BLaER1 treated with 17β-estradiol and CSF1 and Interleukin-3, amounts not matched to agents 10 nM and 100 nM (cell line): ENCODE measurements around the gene HID1.
A peak's percentile ranks its signal among the peaks of the same experiment; 100 is the strongest.
"Not testable (repeated sequence)": the region's sequence is repeated elsewhere in the genome, so short reads cannot be mapped to it uniquely, and the experiment has no call there.

Experiments used
- H3K27ac ChIP-seq, 11 experiments: shearing (Covaris generic); formaldehyde crosslinking; 2 replicates each; pipeline ENCODE4 v1.8.1; 2022
- H3K27me3 ChIP-seq, 11 experiments: shearing (Covaris generic); formaldehyde crosslinking; 2 replicates each; pipeline ENCODE4 v1.8.1; 2022
- H3K36me3 ChIP-seq, 11 experiments: shearing (Covaris generic); formaldehyde crosslinking; 2 replicates each; pipeline ENCODE4 v1.8.1; 2022
- H3K4me1 ChIP-seq, 10 experiments: shearing (Covaris generic); formaldehyde crosslinking; 2 replicates each; pipeline ENCODE4 v1.8.1; 2022
- H3K4me2 ChIP-seq, 11 experiments: shearing (Covaris generic); formaldehyde crosslinking; 2 replicates each; pipeline ENCODE4 v1.8.1; 2022
- H3K4me3 ChIP-seq, 10 experiments: shearing (Covaris generic); formaldehyde crosslinking; 2 replicates each; pipeline ENCODE4 v1.8.1; 2022
- H3K9ac ChIP-seq, 11 experiments: shearing (Covaris generic); formaldehyde crosslinking; 2 replicates each; pipeline ENCODE4 v1.8.1; 2022
- H3K9me3 ChIP-seq, 11 experiments: shearing (Covaris generic); formaldehyde crosslinking; replicated peaks in 1 of 11; 2 replicates each; pipeline ENCODE4 v1.8.1; 2022
- H4K20me1 ChIP-seq, 11 experiments: shearing (Covaris generic); formaldehyde crosslinking; 2 replicates each; pipeline ENCODE4 v1.8.1; 2022
- Cebpa-rat ChIP-seq, 11 experiments: shearing (Covaris generic); IDR thresholded peaks; 2 replicates each; pipeline ENCODE4 v1.8.1; 2022

The HID1 gene

DNA sequence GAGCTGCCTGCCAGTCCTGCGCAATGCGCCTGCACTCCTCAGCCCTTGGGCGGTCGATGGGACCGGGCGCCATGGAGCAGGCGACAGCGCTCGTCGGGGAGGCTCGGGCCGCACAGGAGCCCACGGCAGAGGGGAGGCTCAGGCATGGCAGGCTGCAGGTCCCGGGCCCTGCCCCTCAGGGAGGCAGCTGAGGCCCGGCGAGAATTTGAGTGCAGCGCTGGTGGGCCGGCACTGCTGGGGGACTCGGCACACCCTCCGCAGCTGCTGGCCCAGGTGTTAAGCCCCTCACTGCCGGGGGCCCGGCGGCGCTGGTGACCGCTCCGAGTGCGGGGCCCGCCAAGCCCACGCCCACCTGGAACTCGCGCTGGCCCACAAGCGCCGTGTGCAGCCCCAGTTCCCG is 65.5 kb downstream of the HID1 start:
- Histone ChIP-seq H3K9ac (no peak overlapping the region), H3K27me3 (no peaks in the 10 kb centered on the region), H4K20me1 (no peaks in the 10 kb centered on the region), H3K36me3 (no peaks in the 10 kb centered on the region), H3K4me3 (no peak overlapping the region), H3K4me2 (no peak overlapping the region), H3K4me1 (peaks cover 0 to 11% (median 7%) of the 10 kb centered on the region in 10 experiments; a peak in 14 of 20 replicates), H3K9me3 (peaks cover 0 to 14% (median 7%) of the 10 kb centered on the region in 11 experiments; a peak in 14 of 22 replicates), H3K27ac (no peak overlapping the region)
- no peak for TF ChIP-seq Cebpa-rat (IDR thresholded peaks at IDR 0.05)

DNA sequence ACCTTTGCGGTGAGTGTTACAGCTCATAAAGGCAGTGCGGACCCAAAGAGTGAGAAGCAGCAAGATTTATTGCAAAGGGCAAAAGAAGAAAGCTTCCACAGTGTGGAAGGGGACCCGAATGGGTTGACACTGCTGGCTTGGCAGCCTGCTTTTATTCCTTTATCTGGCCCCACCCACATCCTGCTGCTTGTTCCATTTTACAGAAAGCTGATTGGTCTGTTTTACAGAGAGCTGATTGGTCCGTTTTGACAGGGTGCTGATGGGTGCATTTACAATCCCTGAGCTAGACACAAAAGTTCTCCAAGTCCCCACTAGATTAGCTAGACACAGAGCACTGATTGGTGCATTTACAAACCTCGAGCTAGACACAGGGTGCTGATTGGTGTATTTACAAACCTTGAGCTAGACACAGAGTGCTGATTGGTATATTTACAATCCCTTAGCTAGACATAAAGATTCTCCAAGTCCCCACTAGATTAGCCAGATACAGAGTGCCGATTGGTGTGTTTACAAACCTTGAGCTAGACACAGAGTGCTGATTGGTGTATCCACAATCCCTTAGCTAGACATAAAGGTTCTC is 66.3 kb downstream of the HID1 start:
- peaks cover 0 to 14% (median 7%) of the 10 kb centered on the region in 11 experiments; a peak in 14 of 22 replicates for H3K9me3 ChIP-seq
- not testable (repeated sequence) for H3K4me2 ChIP-seq, H3K9ac ChIP-seq, H3K27ac ChIP-seq, H3K36me3 ChIP-seq, H4K20me1 ChIP-seq, H3K4me3 ChIP-seq, H3K27me3 ChIP-seq
- peaks cover 0 to 18% (median 14%) of the 10 kb centered on the region in 10 experiments; a peak in 14 of 20 replicates for H3K4me1 ChIP-seq

DNA sequence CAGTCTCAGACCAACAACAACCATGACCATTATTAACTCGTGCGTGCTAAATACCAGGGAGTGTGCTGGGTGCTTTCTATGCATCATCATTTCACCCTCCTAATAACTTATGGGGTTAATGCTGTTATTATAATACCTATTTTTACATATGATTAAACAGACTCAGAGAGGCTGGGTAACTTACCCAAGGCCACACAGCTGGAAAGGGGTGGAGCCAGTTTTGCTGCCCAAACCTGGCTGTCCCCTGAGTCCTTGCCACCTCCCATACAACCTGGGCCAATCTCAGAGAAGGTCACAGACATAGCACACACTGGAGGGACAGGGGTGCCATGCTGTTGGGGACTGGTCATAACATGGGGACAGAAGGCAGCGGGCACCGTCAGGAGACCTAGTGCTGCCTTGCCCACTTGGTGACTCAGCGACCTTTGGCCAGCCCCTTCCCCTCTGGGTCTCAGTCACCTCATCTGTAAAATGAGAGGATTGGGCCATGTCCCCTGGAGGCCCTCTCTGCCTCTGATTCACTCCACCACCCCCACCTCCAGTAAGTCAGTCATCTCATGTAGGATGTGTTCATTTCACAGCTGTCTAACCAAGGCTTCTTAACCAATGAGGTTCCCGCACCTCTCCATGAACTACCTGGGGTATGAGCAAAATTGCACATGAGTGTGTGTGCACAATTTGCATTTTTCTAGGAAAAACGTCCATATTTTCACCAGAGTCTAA is 67.7 kb downstream of the HID1 start:
- H3K27ac ChIP-seq, result no peak overlapping the region
- H3K4me3 ChIP-seq, result no peak overlapping the region
- peaks cover 0 to 14% (median 7%) of the 10 kb centered on the region in 11 experiments; a peak in 14 of 22 replicates for H3K9me3 ChIP-seq
- no peaks in the 10 kb centered on the region for H4K20me1 ChIP-seq
- H3K4me2 ChIP-seq, result no peak overlapping the region
- no peak for TF ChIP-seq Cebpa-rat (IDR thresholded peaks at IDR 0.05)
- no peak overlapping the region for H3K9ac ChIP-seq
- H3K36me3 ChIP-seq, result no peaks in the 10 kb centered on the region
- H3K27me3 ChIP-seq, result no peaks in the 10 kb centered on the region
- peaks cover 0 to 21% (median 14%) of the 10 kb centered on the region in 10 experiments; a peak in 14 of 20 replicates for H3K4me1 ChIP-seq

DNA sequence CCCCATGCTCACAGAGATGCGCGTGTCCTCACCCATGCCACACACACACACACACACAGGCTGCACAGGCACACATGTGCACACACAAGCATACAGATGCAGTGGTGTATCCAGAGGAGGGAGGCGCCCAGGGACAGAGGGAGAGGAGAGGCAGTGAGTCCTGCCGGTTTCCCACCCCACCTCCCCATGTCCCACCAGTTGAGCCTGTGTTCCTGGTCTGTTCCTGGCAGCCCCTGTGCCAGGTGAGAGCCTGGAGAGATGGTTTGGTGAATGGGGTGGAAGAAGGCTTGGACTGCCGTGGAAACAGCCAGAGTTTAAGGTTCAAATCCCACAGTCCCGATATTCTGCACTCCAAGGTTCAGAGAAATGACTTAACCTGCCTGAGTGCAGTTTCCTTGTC is 68.9 kb downstream of the HID1 start:
- no peak overlapping the region for H3K27ac ChIP-seq
- peaks cover 0 to 19% (median 13%) of the 10 kb centered on the region in 10 experiments; a peak in 14 of 20 replicates for H3K4me1 ChIP-seq
- no peak overlapping the region for H3K4me3 ChIP-seq
- TF ChIP-seq Cebpa-rat (IDR thresholded peaks at IDR 0.05), result no peak
- no peak overlapping the region for H3K9ac ChIP-seq
- no peak overlapping the region for H3K4me2 ChIP-seq
- H4K20me1 ChIP-seq, result no peaks in the 10 kb centered on the region
- H3K9me3 ChIP-seq, result peaks cover 0 to 14% (median 7%) of the 10 kb centered on the region in 11 experiments; a peak in 14 of 22 replicates
- no peaks in the 10 kb centered on the region for H3K36me3 ChIP-seq
- no peaks in the 10 kb centered on the region for H3K27me3 ChIP-seq

DNA sequence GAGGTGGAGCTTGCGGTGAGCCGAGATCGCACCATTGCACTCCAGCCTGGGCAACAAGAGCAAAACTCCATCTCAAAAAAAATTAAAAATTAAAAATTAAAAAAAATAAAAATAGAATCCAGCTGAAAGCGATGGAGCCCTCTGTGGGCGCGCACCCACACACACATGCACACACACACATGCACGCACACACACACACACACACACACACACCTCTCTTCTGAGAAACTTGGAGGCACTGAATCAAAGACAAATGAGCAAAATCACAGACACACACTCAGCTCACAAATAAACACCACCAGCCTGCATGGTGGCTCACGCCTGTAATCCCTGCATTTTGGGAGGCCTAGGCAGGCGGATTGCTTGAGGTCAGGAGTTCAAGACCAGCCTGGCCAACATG is 69.5 kb downstream of the HID1 start:
- no peak overlapping the region for H3K27ac ChIP-seq
- TF ChIP-seq Cebpa-rat (IDR thresholded peaks at IDR 0.05), result no peak

DNA sequence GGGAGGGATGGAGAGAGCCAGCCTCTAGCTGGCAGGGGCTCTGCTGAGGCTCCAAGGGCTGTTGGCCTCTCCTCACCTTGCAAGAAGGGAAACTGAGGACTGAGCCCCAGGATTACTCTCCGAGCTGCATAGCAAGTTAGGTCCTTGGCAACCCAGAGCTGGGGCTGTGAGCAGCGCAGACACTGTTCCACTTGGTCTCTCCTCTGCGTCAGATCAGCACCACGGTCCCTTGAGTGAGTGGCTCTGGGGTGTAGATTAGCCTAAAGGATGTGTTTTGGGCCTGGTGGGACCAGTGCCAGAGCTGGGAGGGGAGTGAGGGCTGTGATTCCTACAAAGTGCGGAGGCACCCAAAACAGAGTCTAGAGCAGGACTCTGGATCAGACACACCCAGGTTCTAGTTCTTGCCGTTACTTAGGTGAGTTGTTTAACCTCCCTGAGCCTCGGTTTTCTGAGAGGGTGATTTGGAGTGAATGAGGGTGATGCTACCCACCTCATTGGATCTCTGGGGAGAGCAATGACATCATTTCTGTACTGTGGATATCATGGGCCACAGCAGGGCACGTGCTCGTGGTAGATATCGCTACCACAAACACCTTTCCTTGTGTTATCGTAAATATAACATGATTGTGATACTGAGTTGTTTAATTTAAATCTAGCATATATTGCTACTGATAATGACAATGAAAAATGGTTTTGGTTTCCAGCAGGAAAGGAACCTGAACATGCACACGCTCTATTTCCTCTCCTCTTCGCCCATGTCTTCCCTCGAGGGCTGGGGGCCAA is 71.0 kb downstream of the HID1 start:
- H3K27me3 ChIP-seq, result no peaks in the 10 kb centered on the region
- H3K36me3 ChIP-seq, result no peaks in the 10 kb centered on the region
- H3K4me1 ChIP-seq, result peaks cover 0 to 19% (median 13%) of the 10 kb centered on the region in 10 experiments; a peak in 14 of 20 replicates

More for the DNA sequence above, 69.5 kb downstream of the HID1 start:
- Histone ChIP-seq H3K4me1 (peaks cover 0 to 19% (median 13%) of the 10 kb centered on the region in 10 experiments; a peak in 14 of 20 replicates), H4K20me1 (no peaks in the 10 kb centered on the region), H3K4me2 (no peak overlapping the region), H3K4me3 (no peak overlapping the region), H3K36me3 (no peaks in the 10 kb centered on the region), H3K9ac (no peak overlapping the region), H3K27me3 (no peaks in the 10 kb centered on the region), H3K9me3 (peaks cover 0 to 14% (median 7%) of the 10 kb centered on the region in 11 experiments; a peak in 14 of 22 replicates)

More for the DNA sequence above, 71.0 kb downstream of the HID1 start:
- H3K4me3 ChIP-seq, result no peak overlapping the region
- no peak for TF ChIP-seq Cebpa-rat (IDR thresholded peaks at IDR 0.05)
- H3K27ac ChIP-seq, result no peak overlapping the region
- H3K4me2 ChIP-seq, result peak overlapping the region in 8 of 11 experiments; percentile 0 to 59 (median 38); a peak in 15 of 22 replicates
- H3K9ac ChIP-seq, result no peak overlapping the region
- H3K9me3 ChIP-seq, result peaks cover 0 to 5% (median 0%) of the 10 kb centered on the region in 11 experiments; a peak in 4 of 22 replicates
- no peaks in the 10 kb centered on the region for H4K20me1 ChIP-seq
